ENCODE measurements around the gene COL16A1. TPM values are rescaled to one million over a fixed set of nuclear protein-coding genes. Genes with fewer than 3 reads are reported as not detected.
A peak's percentile ranks its signal among the peaks of the same experiment; 100 is the strongest.

The COL16A1 gene
- polyA plus RNA-seq, 1 of the 3 experiments (the other 2 are of a cell fraction): 10.4 TPM

DNA sequence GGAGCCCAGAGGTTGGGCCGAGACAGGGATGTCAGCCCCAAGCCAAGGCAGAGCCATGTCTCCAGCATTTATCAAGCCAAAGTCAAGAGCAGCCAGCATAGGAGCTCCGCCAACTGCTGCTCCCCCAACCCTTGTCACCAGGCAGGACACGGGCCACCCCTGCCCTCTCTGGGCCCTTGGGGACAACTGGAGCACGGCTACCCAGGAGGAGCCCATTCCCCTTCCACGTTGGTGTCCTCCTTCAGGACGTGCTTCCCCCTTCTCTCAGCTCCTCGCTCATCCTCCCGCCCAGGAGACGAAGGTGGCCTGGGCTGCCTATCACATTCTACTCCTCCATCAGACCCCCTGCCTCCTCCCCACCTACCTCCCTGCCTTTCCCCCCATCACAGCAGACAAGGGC lies 39.3 kb downstream of the COL16A1 start:
- Histone ChIP-seq H4K20me1 (ENCODE audit: insufficient read depth) (no peaks in the 10 kb centered on the region), H3K9me2 (no peaks in the 10 kb centered on the region), H3K4me2 (no peak overlapping the region), H3K9ac (no peak overlapping the region), H3K4me3 (ENCODE audit: low read depth in 2 of 2, low read length in 1 of 2) (no peak overlapping the region), H3F3A (replicated peaks; ENCODE audit: insufficient read depth) (no peaks in the 10 kb centered on the region), H3K27me3 (ENCODE audit: insufficient read depth) (no peaks in the 10 kb centered on the region), H3K27ac (ENCODE audit: low read depth in 2 of 2, low read length in 1 of 2) (no peak overlapping the region), H3K79me2 (ENCODE audit: insufficient read depth) (no peaks in the 10 kb centered on the region), H2AFZ (ENCODE audit: low read depth) (no peak overlapping the region), H3K9me3 (no peaks in the 10 kb centered on the region), H3K4me1 (ENCODE audit: control insufficient read depth in 1 of 2, insufficient read depth in 2 of 2, low read depth in 1 of 2, low read length in 1 of 2) (peaks cover 8 to 26% of the 10 kb centered on the region in 2 experiments; a peak in 3 of 4 replicates), H3K36me3 (replicated peaks in 1 of 2; ENCODE audit: control insufficient read depth in 1 of 2, insufficient read depth in 2 of 2, low read length in 1 of 2) (no peaks in the 10 kb centered on the region)
- 85% methylated on average over 7 of the region's 9 CpGs for WGBS (ENCODE audit: low lambda C conversion rate)
- ChIA-PET POLR2A (interaction anchor here (0.7 kb wide), 1 partner anchor 51 kb away, joined by 3 read pairs; no protein-coding TSS in a partner anchor), CTCF (interaction anchor here (0.6 to 8.6 kb wide), 54 partner anchors 9 to 328 kb away, joined by 3 to 134 read pairs (median 5); partner anchors contain the start of genes ADGRB2, COL16A1, PEF1 and PTP4A2)
- DNase-seq: no peak
- TF ChIP-seq TEAD4 (IDR thresholded peaks at IDR 0.05; ENCODE audit: borderline replicate concordance, insufficient read depth): no peak
- no peak for TF ChIP-seq CHD2 (IDR thresholded peaks at IDR 0.05; ENCODE audit: low read length, partially characterized antibody)

DNA sequence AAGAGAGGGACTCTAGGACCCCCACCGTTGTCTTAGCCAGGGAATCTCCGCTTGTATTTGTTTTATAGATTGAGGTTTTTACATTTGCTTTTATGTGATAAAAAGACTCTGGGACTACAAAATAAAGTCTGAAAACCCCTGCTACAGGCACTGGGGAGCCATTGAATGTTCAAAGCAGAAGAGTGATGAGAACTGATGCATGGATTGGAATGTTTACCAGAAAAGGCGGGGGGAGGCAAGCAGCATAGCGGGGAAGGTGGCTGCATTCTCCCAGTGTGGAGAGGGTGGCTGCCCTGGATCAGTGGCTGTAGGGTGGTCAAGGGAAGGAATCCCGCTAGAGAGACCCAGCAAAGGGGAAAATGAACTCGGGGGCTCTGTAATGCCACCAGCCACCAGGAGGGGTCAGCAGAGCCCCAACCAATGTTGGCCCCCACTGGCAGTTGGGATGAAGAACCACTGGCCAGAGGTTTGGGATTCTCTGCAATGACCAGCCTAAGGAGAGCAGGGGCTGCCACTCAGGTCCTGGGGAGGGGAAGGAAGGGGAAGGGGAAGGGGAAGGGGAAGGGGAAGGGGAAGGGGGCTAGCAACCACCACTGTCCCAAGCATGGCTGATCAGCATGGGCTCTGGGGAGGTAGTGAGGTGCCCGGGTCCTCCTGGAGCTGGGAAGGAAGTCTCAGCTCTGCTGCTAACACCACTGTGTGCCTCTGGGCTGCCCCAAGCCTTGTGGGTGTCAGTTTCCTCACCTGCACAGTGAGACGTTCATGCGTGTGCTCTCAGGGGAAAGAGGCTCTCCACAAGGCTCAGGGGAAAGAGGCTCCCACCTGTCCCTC lies 40.0 kb downstream of the COL16A1 start:
- ChIA-PET CTCF (interaction anchor here (0.6 to 8.6 kb wide), 66 partner anchors 9 to 328 kb away, joined by 3 to 134 read pairs (median 4); partner anchors contain the start of genes ADGRB2, COL16A1, PEF1 and PTP4A2), POLR2A (interaction anchor here (0.7 kb wide), 1 partner anchor 52 kb away, joined by 3 read pairs; no protein-coding TSS in a partner anchor)
- no peak overlapping the region for H2AFZ ChIP-seq (ENCODE audit: low read depth)
- peaks cover 7 to 20% of the 10 kb centered on the region in 2 experiments; a peak in 2 of 4 replicates for H3K4me1 ChIP-seq (ENCODE audit: control insufficient read depth in 1 of 2, insufficient read depth in 2 of 2, low read depth in 1 of 2, low read length in 1 of 2)
- H3K9me3 ChIP-seq: no peaks in the 10 kb centered on the region
- DNase-seq: peak; percentile 93
- no peaks in the 10 kb centered on the region for H4K20me1 ChIP-seq (ENCODE audit: insufficient read depth)
- no peak overlapping the region for H3K9ac ChIP-seq
- H3K9me2 ChIP-seq: no peaks in the 10 kb centered on the region
- WGBS (ENCODE audit: low lambda C conversion rate): 43% methylated on average over 9 of the region's 9 CpGs
- no peak overlapping the region for H3K27ac ChIP-seq (ENCODE audit: low read depth in 2 of 2, low read length in 1 of 2)
- no peaks in the 10 kb centered on the region for H3K79me2 ChIP-seq (ENCODE audit: insufficient read depth)
- H3K4me2 ChIP-seq: no peak overlapping the region
- no peaks in the 10 kb centered on the region for H3F3A ChIP-seq (replicated peaks; ENCODE audit: insufficient read depth)
- TF ChIP-seq TEAD4 (IDR thresholded peaks at IDR 0.05; ENCODE audit: borderline replicate concordance, insufficient read depth) (no peak), RAD21 (IDR thresholded peaks at IDR 0.05; ENCODE audit: low read length) (peak; percentile 94), GABPA (IDR thresholded peaks at IDR 0.05; ENCODE audit: low read depth) (no peak), SMC3 (IDR thresholded peaks at IDR 0.05; ENCODE audit: low read depth, low read length) (peak; percentile 98), FOSL2 (IDR thresholded peaks at IDR 0.05; ENCODE audit: borderline replicate concordance, low read depth) (no peak), CHD2 (IDR thresholded peaks at IDR 0.05; ENCODE audit: low read length, partially characterized antibody) (peak; percentile 34)
- TF ChIP-seq, protein P1, sequence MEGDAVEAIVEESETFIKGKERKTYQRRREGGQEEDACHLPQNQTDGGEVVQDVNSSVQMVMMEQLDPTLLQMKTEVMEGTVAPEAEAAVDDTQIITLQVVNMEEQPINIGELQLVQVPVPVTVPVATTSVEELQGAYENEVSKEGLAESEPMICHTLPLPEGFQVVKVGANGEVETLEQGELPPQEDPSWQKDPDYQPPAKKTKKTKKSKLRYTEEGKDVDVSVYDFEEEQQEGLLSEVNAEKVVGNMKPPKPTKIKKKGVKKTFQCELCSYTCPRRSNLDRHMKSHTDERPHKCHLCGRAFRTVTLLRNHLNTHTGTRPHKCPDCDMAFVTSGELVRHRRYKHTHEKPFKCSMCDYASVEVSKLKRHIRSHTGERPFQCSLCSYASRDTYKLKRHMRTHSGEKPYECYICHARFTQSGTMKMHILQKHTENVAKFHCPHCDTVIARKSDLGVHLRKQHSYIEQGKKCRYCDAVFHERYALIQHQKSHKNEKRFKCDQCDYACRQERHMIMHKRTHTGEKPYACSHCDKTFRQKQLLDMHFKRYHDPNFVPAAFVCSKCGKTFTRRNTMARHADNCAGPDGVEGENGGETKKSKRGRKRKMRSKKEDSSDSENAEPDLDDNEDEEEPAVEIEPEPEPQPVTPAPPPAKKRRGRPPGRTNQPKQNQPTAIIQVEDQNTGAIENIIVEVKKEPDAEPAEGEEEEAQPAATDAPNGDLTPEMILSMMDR (IDR thresholded peaks at IDR 0.05): peak; percentile 90
- H3K27me3 ChIP-seq (ENCODE audit: insufficient read depth): no peaks in the 10 kb centered on the region
- H3K36me3 ChIP-seq (replicated peaks in 1 of 2; ENCODE audit: control insufficient read depth in 1 of 2, insufficient read depth in 2 of 2, low read length in 1 of 2): no peaks in the 10 kb centered on the region
- no peak overlapping the region; a peak in 1 of 4 replicates for H3K4me3 ChIP-seq (ENCODE audit: low read depth in 2 of 2, low read length in 1 of 2)

Data from SK-N-SH (cell line).